Nephron progenitor cell (in vitro differentiated cells): ENCODE data around the gene STAC2.
A peak's percentile ranks its signal among the peaks of the same experiment; 100 is the strongest.

Source experiments
- DNase-seq: peaks from one replicate; pipeline ENCODE4 v3.0.0; 2021
- H3K27ac Mint-ChIP-seq: 2 replicates; pipeline ENCODE4 v1.8.0; 2021; ENCODE audit warnings: mild to moderate bottlenecking, moderate library complexity, mixed read lengths
- H3K27me3 Mint-ChIP-seq: 2 replicates; pipeline ENCODE4 v1.8.0; 2021; ENCODE audit warnings: mild to moderate bottlenecking, low read depth, mixed read lengths; ENCODE audit not compliant: poor library complexity
- H3K36me3 Mint-ChIP-seq: 2 replicates; pipeline ENCODE4 v1.8.0; 2021; ENCODE audit warnings: low read depth, mixed read lengths
- H3K4me1 Mint-ChIP-seq: 2 replicates; pipeline ENCODE4 v1.8.0; 2021; ENCODE audit warnings: mixed read lengths
- H3K4me3 Mint-ChIP-seq: 2 replicates; pipeline ENCODE4 v1.8.0; 2021; ENCODE audit warnings: mild to moderate bottlenecking, moderate library complexity, mixed read lengths
- H3K9me3 Mint-ChIP-seq: 2 replicates; pipeline ENCODE4 v1.8.0; 2021; ENCODE audit warnings: mild to moderate bottlenecking, moderate library complexity, mixed read lengths
- CTCF ChIP-seq: fragments of 200-600 bp; sonication (generic); IDR thresholded peaks from 2 replicates; pipeline ENCODE4 v1.5.0; 2021; ENCODE audit warnings: antibody characterized with exemption

Gene STAC2

GRCh38 chr17:39209317-39210092 lies 16.2 kb downstream of the STAC2 start:
- TF ChIP-seq CTCF = no peak
- Mint-ChIP-seq H3K27ac (no peak overlapping the region), H3K36me3 (peaks cover 7% of the 10 kb centered on the region), H3K4me1 (peaks cover 39% of the 10 kb centered on the region), H3K4me3 (no peak overlapping the region), H3K27me3 (peaks cover 60% of the 10 kb centered on the region), H3K9me3 (no peaks in the 10 kb centered on the region)
- peak; percentile 66 for DNase-seq

- Mint-ChIP-seq H3K9me3 (no peaks in the 10 kb centered on the region), H3K36me3 (peaks cover 13% of the 10 kb centered on the region), H3K27ac (no peak overlapping the region), H3K4me3 (peak overlapping the region; percentile 52), H3K27me3 (peaks cover 59% of the 10 kb centered on the region), H3K4me1 (peaks cover 39% of the 10 kb centered on the region)
- DNase-seq = peak; percentile 48
- no peak for TF ChIP-seq CTCF
These were observed 16.9 kb downstream of the STAC2 start for GRCh38 chr17:39208893-39209292.

- H3K4me1 Mint-ChIP-seq = peaks cover 39% of the 10 kb centered on the region
- H3K9me3 Mint-ChIP-seq = no peaks in the 10 kb centered on the region
- H3K4me3 Mint-ChIP-seq = no peak overlapping the region
- no peak for TF ChIP-seq CTCF
- DNase-seq = no peak
- peaks cover 19% of the 10 kb centered on the region for H3K36me3 Mint-ChIP-seq
- peaks cover 52% of the 10 kb centered on the region for H3K27me3 Mint-ChIP-seq
- H3K27ac Mint-ChIP-seq = no peak overlapping the region
These were observed 17.6 kb downstream of the STAC2 start for GRCh38 chr17:39208136-39208535.

- peaks cover 22% of the 10 kb centered on the region for H3K27me3 Mint-ChIP-seq
- peaks cover 62% of the 10 kb centered on the region for H3K4me1 Mint-ChIP-seq
- peaks cover 41% of the 10 kb centered on the region for H3K36me3 Mint-ChIP-seq
- no peak for TF ChIP-seq CTCF
- H3K4me3 Mint-ChIP-seq = no peak overlapping the region
- H3K9me3 Mint-ChIP-seq = no peaks in the 10 kb centered on the region
- no peak for DNase-seq
- peak overlapping the region; percentile 65 for H3K27ac Mint-ChIP-seq
These were observed 20.6 kb downstream of the STAC2 start for GRCh38 chr17:39205112-39205526.

- Mint-ChIP-seq H3K27ac (no peak overlapping the region), H3K27me3 (peaks cover 17% of the 10 kb centered on the region), H3K4me1 (peaks cover 65% of the 10 kb centered on the region), H3K4me3 (no peak overlapping the region), H3K36me3 (peaks cover 41% of the 10 kb centered on the region), H3K9me3 (no peaks in the 10 kb centered on the region)
- no peak for DNase-seq
- TF ChIP-seq CTCF = no peak
These were observed 21.5 kb downstream of the STAC2 start for GRCh38 chr17:39204245-39204644.

GRCh38 chr17:39200957-39201510 lies 24.7 kb downstream of the STAC2 start:
- TF ChIP-seq CTCF = no peak
- Mint-ChIP-seq H3K9me3 (no peaks in the 10 kb centered on the region), H3K4me3 (peak overlapping the region; percentile 98), H3K27ac (peak overlapping the region; percentile 100), H3K4me1 (peaks cover 52% of the 10 kb centered on the region), H3K36me3 (peaks cover 41% of the 10 kb centered on the region), H3K27me3 (peaks cover 4% of the 10 kb centered on the region)
- DNase-seq = no peak
